Measurements from ENCODE around the gene PERM1. TPM values are rescaled to one million over a fixed set of nuclear protein-coding genes. Genes with fewer than 3 reads are reported as not detected.

PERM1 gene
- total and polyA plus RNA-seq, 9 of the 15 experiments (the other 6 are each of a cell fraction or from before 2014, with no cell fraction given) = not detected

- FAIRE-seq (no peak), ATAC-seq (no peak), DNase-seq (ENCODE audit: extremely low read depth in 1 of 4, low spot score in 3 of 4) (no peak)
- Histone ChIP-seq H3K9ac (ENCODE audit: insufficient read depth in 1 of 2, low read depth in 2 of 2, low read length in 2 of 2) (peak overlapping the region in 1 of 2 experiments; percentile 50; a peak in 1 of 4 replicates), H3K36me3 (ENCODE audit: control insufficient read depth, insufficient read depth, low read length) (peaks cover 60% of the 10 kb centered on the region; the same call in 2 of the 3 replicates), H4K20me1 (replicated peaks; ENCODE audit: control insufficient read depth, insufficient read depth, low read length) (peaks cover 19% of the 10 kb centered on the region; the same call in 1 of the 2 replicates), H3K4me3 (no peak overlapping the region), H3K9me1 (ENCODE audit: control insufficient read depth, insufficient read depth, low read length) (no peaks in the 10 kb centered on the region), H3K9me3 (replicated peaks; ENCODE audit: control insufficient read depth, insufficient read depth, low read depth, low read length) (no peaks in the 10 kb centered on the region), H3K4me1 (replicated peaks in 1 of 2; ENCODE audit: control insufficient read depth in 2 of 2, insufficient read depth in 2 of 2, low read length in 2 of 2) (peaks cover 23 to 86% of the 10 kb centered on the region in 2 experiments), H2AFZ (ENCODE audit: low read depth, low read length) (no peak overlapping the region), H3K4me2 (ENCODE audit: insufficient read depth, low read length) (no peak overlapping the region), H3K27ac (ENCODE audit: extremely low read depth, low read depth, low read length) (no peak overlapping the region), H3K27me3 (ENCODE audit: control insufficient read depth in 2 of 2, insufficient read depth in 2 of 2, low read length in 2 of 2) (no peaks in the 10 kb centered on the region), H3K79me2 (ENCODE audit: control insufficient read depth, insufficient read depth, low read length) (no peaks in the 10 kb centered on the region)
- ChIA-PET CTCF (ENCODE audit: low intra/inter-chr PET ratio) (no interaction called here), POLR2A (interaction anchor here (1.6 to 2.3 kb wide), 2 partner anchors 14 to 121 kb away, joined by 4 to 7 read pairs; partner anchors contain the start of gene NOC2L)
- TSS peak; percentile 86 for BruUV-seq (replicated peaks)
- in situ Hi-C loops (cut with MboI) (no loop called here), intact Hi-C loops (cut with micrococcal nuclease) (no loop called here)
- 51% methylated on average over 28 of the region's 28 CpGs for WGBS (ENCODE audit: insufficient coverage, low coverage, missing lambda C conversion rate)
- TF ChIP-seq POLR2G (IDR thresholded peaks at IDR 0.05; ENCODE audit: low read depth, low read length) (peak; percentile 8), CREB1 (IDR thresholded peaks at IDR 0.05) (0 out of 2 replicates have a peak, but pooled peaks have one; percentile 21), CREB1 (CRISPR knock-in tag; IDR thresholded peaks at IDR 0.05) (no peak), CBFA2T3 (IDR thresholded peaks at IDR 0.05) (0 out of 2 replicates have a peak, but pooled peaks have one; percentile 40), MNT (conservative IDR thresholded peaks at IDR 0.05) (0 out of 4 replicates have a peak, but pooled peaks of 1 of the 2 experiments have one; percentile 21), CREM (IDR thresholded peaks at IDR 0.05; ENCODE audit: low read depth) (peak; percentile 40; the same call in 1 of the 2 replicates), EGR1 (conservative IDR thresholded peaks at IDR 0.05) (peak; percentile 37), MAX (CRISPR knock-in tag; IDR thresholded peaks at IDR 0.05) (peak; percentile 29; the same call in 1 of the 2 replicates), RBFOX2 (IDR thresholded peaks at IDR 0.05; ENCODE audit: low read depth, low read length) (peak; percentile 43; the same call in 1 of the 2 replicates), MCM2 (IDR thresholded peaks at IDR 0.05; ENCODE audit: low read depth) (no peak), ZBTB7A (IDR thresholded peaks at IDR 0.05; ENCODE audit: borderline replicate concordance, control insufficient read depth, low read depth, low read length) (peak; percentile 25; the same call in 1 of the 2 replicates), CBX5 (IDR thresholded peaks at IDR 0.05; ENCODE audit: borderline replicate concordance, low read depth) (no peak), LEF1 (IDR thresholded peaks at IDR 0.05) (no peak), ZFP36 (IDR thresholded peaks at IDR 0.05; ENCODE audit: low read depth, low read length, partially characterized antibody) (no peak), RBM22 (IDR thresholded peaks at IDR 0.05; ENCODE audit: low read depth, low read length, poor library complexity, severe bottlenecking) (peak; percentile 8), ZNF263 (CRISPR knock-in tag; IDR thresholded peaks at IDR 0.05; ENCODE audit: borderline replicate concordance) (peak; percentile 72), FOXA3 (CRISPR knock-in tag; conservative IDR thresholded peaks at IDR 0.05 in 1 of 2, IDR thresholded peaks at IDR 0.05 in 1 of 2) (no peak), POLR2A (conservative IDR thresholded peaks at IDR 0.05) (no peak), ELF4 (CRISPR knock-in tag; IDR thresholded peaks at IDR 0.05) (no peak)
- TF ChIP-seq, protein P1, sequence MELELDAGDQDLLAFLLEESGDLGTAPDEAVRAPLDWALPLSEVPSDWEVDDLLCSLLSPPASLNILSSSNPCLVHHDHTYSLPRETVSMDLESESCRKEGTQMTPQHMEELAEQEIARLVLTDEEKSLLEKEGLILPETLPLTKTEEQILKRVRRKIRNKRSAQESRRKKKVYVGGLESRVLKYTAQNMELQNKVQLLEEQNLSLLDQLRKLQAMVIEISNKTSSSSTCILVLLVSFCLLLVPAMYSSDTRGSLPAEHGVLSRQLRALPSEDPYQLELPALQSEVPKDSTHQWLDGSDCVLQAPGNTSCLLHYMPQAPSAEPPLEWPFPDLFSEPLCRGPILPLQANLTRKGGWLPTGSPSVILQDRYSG (tag; conservative IDR thresholded peaks at IDR 0.05; ENCODE audit: low read depth) = no peak
These were observed 37.3 kb downstream of the PERM1 start for GRCh38 chr1:944341-945325.

Measured in K562 (cell line).